NOMO-1 treated with DMSO at 0.1 percent for 48 hours (cell line): ENCODE data around the gene SMAD6.

ENCODE experiments used
- DNase-seq: peaks from one replicate; lab custom pipeline; 2025; ENCODE audit not compliant: unreplicated experiment; lab: John Stamatoyannopoulos, UW

SMAD6 gene

GRCh38 chr15:66786708-66787488 is 84.9 kb downstream of the SMAD6 start:
- no peak for DNase-seq

GRCh38 chr15:66787489-66787871 is 85.4 kb downstream of the SMAD6 start:
- DNase-seq, result no peak

- no peak for DNase-seq
Measured at GRCh38 chr15:66788024-66788423, 86.0 kb downstream of the SMAD6 start.

GRCh38 chr15:66789029-66790025 is 87.3 kb downstream of the SMAD6 start:
- DNase-seq, result peak; percentile 1

GRCh38 chr15:66795851-66796250 is 93.8 kb downstream of the SMAD6 start:
- DNase-seq, result no peak

GRCh38 chr15:66796343-66796742 is 94.3 kb downstream of the SMAD6 start:
- DNase-seq, result no peak

GRCh38 chr15:66797921-66798320 is 95.9 kb downstream of the SMAD6 start:
- DNase-seq, result no peak

- DNase-seq, result no peak
Measured at GRCh38 chr15:66798426-66799061, 96.5 kb downstream of the SMAD6 start.

GRCh38 chr15:66799242-66799641 is 97.2 kb downstream of the SMAD6 start:
- DNase-seq, result no peak

GRCh38 chr15:66800584-66801235 is 98.7 kb downstream of the SMAD6 start:
- no peak for DNase-seq

GRCh38 chr15:66801266-66801665 is 99.2 kb downstream of the SMAD6 start:
- DNase-seq, result no peak

GRCh38 chr15:66802025-66803001 is 100.3 kb downstream of the SMAD6 start:
- DNase-seq, result peak; percentile 2

- DNase-seq, result peak; percentile 7
Measured at GRCh38 chr15:66803182-66803729, 101.2 kb downstream of the SMAD6 start.

GRCh38 chr15:66803749-66804148 is 101.7 kb downstream of the SMAD6 start:
- no peak for DNase-seq

- DNase-seq, result no peak
Measured at GRCh38 chr15:66805202-66805885, 103.3 kb downstream of the SMAD6 start.

GRCh38 chr15:66808181-66808824 is 106.3 kb downstream of the SMAD6 start:
- no peak for DNase-seq

- no peak for DNase-seq
Measured at GRCh38 chr15:66809664-66810063, 107.6 kb downstream of the SMAD6 start.

- peak; percentile 22 for DNase-seq
Measured at GRCh38 chr15:66815318-66815717, 113.3 kb downstream of the SMAD6 start.
